CD14-positive monocyte (primary cell): ENCODE data around the gene NPNT. TPM values are rescaled to one million over a fixed set of nuclear protein-coding genes. Genes with fewer than 3 reads are reported as not detected.

Experiments used
- DNase-seq, 3 donors: peaks; one replicate each; pipeline ENCODE4 v3.0.0-alpha.2; 2011 to 2022
- H2AFZ ChIP-seq: 2 replicates; pipeline ENCODE4 v1.6.0; 2012; ENCODE audit warnings: mild to moderate bottlenecking, low read depth, low read length, inconsistent platforms; ENCODE audit not compliant: insufficient read depth, poor library complexity, severe bottlenecking
- H3K27ac ChIP-seq, 2 donors: 1 replicate in 1 of 2; 2 replicates in 1 of 2; pipeline ENCODE4 v1.5.1; 2012 to 2013; ENCODE audit warnings: low read length in 2 of 2, control low read depth in 1 of 2, inconsistent platforms in 1 of 2, low read depth in 1 of 2, mild to moderate bottlenecking in 1 of 2
- H3K27me3 ChIP-seq, 2 donors: one replicate each; pipeline versions ENCODE4 v1.6.0 to v1.6.1; 2011 to 2013; ENCODE audit warnings: low read length in 2 of 2; ENCODE audit not compliant: control insufficient read depth in 2 of 2, insufficient read depth in 2 of 2
- H3K36me3 ChIP-seq, 2 donors: replicated peaks in 1 of 2; 1 replicate in 1 of 2; 2 replicates in 1 of 2; pipeline versions ENCODE4 v1.5.1 to v1.6.1; 2012 to 2013; ENCODE audit warnings: low read length in 2 of 2, control low read depth in 1 of 2, inconsistent platforms in 1 of 2, mild to moderate bottlenecking in 1 of 2; ENCODE audit not compliant: insufficient read depth in 2 of 2, control insufficient read depth in 1 of 2
- H3K4me1 ChIP-seq, 2 donors: 1 replicate in 1 of 2; 2 replicates in 1 of 2; pipeline versions ENCODE4 v1.5.1 to v1.6.1; 2012 to 2013; ENCODE audit warnings: low read length in 2 of 2, control low read depth in 1 of 2, inconsistent platforms in 1 of 2, mild to moderate bottlenecking in 1 of 2, moderate library complexity in 1 of 2; ENCODE audit not compliant: insufficient read depth in 2 of 2, control insufficient read depth in 1 of 2
- H3K4me2 ChIP-seq: replicated peaks from 2 replicates; pipeline ENCODE3; 2012; ENCODE audit warnings: low read length, moderate library complexity, mild to moderate bottlenecking; ENCODE audit not compliant: poor library complexity, severe bottlenecking; ENCODE audit errors: extremely low read depth
- H3K4me3 ChIP-seq, 3 experiments: fragments of 200-600 bp in 1 of 3; sonication (generic) in 1 of 3; replicated peaks in 1 of 3; 1 replicate in 2 of 3; 2 replicates in 1 of 3; pipeline ENCODE4 v1.5.1; 2011 to 2013; ENCODE audit warnings: low read length in 3 of 3, mild to moderate bottlenecking in 3 of 3, control low read depth in 2 of 3, low read depth in 2 of 3, inconsistent platforms in 1 of 3, moderate library complexity in 1 of 3
- H3K79me2 ChIP-seq: 2 replicates; pipeline ENCODE4 v1.6.0; 2012; ENCODE audit warnings: mild to moderate bottlenecking, control low read depth, inconsistent platforms, low read length, moderate library complexity; ENCODE audit not compliant: insufficient read depth
- H3K9ac ChIP-seq: 2 replicates; pipeline ENCODE4 v1.6.0; 2017; ENCODE audit warnings: low read length, mild to moderate bottlenecking; ENCODE audit not compliant: insufficient read depth, poor library complexity, severe bottlenecking
- H3K9me3 ChIP-seq, 2 donors: replicated peaks in 1 of 2; 1 replicate in 1 of 2; 2 replicates in 1 of 2; pipeline versions ENCODE4 v1.5.1 to v1.6.1; 2012 to 2013; ENCODE audit warnings: low read length in 2 of 2, control low read depth in 1 of 2; ENCODE audit not compliant: control insufficient read depth in 1 of 2, insufficient read depth in 1 of 2
- H4K20me1 ChIP-seq: 2 replicates; pipeline ENCODE4 v1.6.0; 2012; ENCODE audit warnings: mild to moderate bottlenecking, low read length, control low read depth, moderate library complexity; ENCODE audit not compliant: insufficient read depth
- H3K27ac Mint-ChIP-seq, 7 donors: one replicate each; pipeline ENCODE4 v1.8.0; 2020; ENCODE audit warnings: mild to moderate bottlenecking in 7 of 7, mixed read lengths in 7 of 7, moderate library complexity in 6 of 7, inconsistent platforms in 2 of 7
- H3K27me3 Mint-ChIP-seq, 3 donors: one replicate each; pipeline ENCODE4 v1.8.0; 2021 to 2022; ENCODE audit warnings: low read depth in 3 of 3, mild to moderate bottlenecking in 3 of 3, mixed read lengths in 3 of 3, moderate library complexity in 3 of 3, inconsistent platforms in 1 of 3
- H3K36me3 Mint-ChIP-seq, 2 donors: one replicate each; pipeline ENCODE4 v1.8.0; 2020; ENCODE audit warnings: mixed read lengths in 2 of 2, inconsistent platforms in 1 of 2, mild to moderate bottlenecking in 1 of 2
- H3K4me1 Mint-ChIP-seq: one replicate; pipeline ENCODE4 v1.8.0; 2020; ENCODE audit warnings: mild to moderate bottlenecking, mixed read lengths
- H3K4me3 Mint-ChIP-seq, 2 donors: one replicate each; pipeline ENCODE4 v1.8.0; 2020; ENCODE audit warnings: mild to moderate bottlenecking in 2 of 2, mixed read lengths in 2 of 2, moderate library complexity in 1 of 2
- H3K9me3 Mint-ChIP-seq, 7 donors: one replicate each; pipeline ENCODE4 v1.8.0; 2020 to 2022; ENCODE audit warnings: mixed read lengths in 7 of 7, mild to moderate bottlenecking in 6 of 7, moderate library complexity in 6 of 7, inconsistent platforms in 2 of 7
- intact Hi-C, 2 donors: fragments of 100-400 bp; cut with micrococcal nuclease; formaldehyde crosslinking; loops; one replicate each; pipeline versions ENCODE4 v1.15.0 to v1.15.1; 2023
- polyA plus RNA-seq, 3 donors: library from polyadenylated mRNA; depleted of rRNA in 1 of 3; unstranded in 2 of 3; stranded (reverse) in 1 of 3; fragments of 300-500 nt in 2 of 3; fragments of >200 nt in 1 of 3; fragmentation: Illumina TruSeq in 2 of 3; gene quantifications; 1 replicate in 2 of 3; 2 replicates in 1 of 3; pipeline ENCODE4 v1.2.3, GENCODE V29; 2012 to 2021
- TF ChIP-seq, protein P1 (sequence below): fragments of 200-600 bp; IDR thresholded peaks from one replicate; pipeline ENCODE4 v1.8.0; 2022; ENCODE audit warnings: antibody characterized with exemption, mild to moderate bottlenecking

NPNT gene
- polyA plus RNA-seq, 3 donors, result not detected

DNA sequence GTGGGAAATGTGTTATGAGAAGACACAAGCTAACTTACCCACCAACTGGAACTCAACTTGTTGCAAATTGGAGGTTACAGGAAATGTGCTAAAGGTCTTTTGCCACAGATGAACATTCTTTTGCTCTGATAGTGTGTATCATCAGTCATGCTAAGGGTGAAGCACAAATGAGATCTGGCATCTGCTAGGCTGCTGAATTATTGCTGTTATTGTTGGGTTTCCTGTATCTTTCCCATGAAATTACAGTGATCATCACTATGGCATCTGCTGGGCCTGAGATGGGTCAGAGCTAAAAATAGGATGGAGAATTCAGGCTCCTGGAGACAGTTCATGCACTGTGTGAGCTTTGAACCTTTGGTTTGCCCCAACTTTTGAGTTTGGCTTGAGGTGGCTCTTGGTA, 124.5 kb downstream of the NPNT start:
- Histone ChIP-seq H3K27ac (no peak overlapping the region), H2AFZ (no peak overlapping the region), H3K36me3 (no peaks in the 10 kb centered on the region), H3K79me2 (no peaks in the 10 kb centered on the region), H3K27me3 (no peaks in the 10 kb centered on the region), H3K4me2 (no peak overlapping the region), H3K4me3 (no peak overlapping the region), H3K9me3 (no peaks in the 10 kb centered on the region), H3K4me1 (no peaks in the 10 kb centered on the region), H3K9ac (no peak overlapping the region), H4K20me1 (no peaks in the 10 kb centered on the region)
- no peak for DNase-seq
- Mint-ChIP-seq H3K36me3 (no peaks in the 10 kb centered on the region), H3K4me3 (no peak overlapping the region), H3K27me3 (peaks cover 0 to 1% (median 0%) of the 10 kb centered on the region in 3 donors), H3K27ac (no peak overlapping the region), H3K9me3 (peaks cover 0 to 6% (median 2%) of the 10 kb centered on the region in 7 donors), H3K4me1 (no peaks in the 10 kb centered on the region)
- TF ChIP-seq, protein P1, sequence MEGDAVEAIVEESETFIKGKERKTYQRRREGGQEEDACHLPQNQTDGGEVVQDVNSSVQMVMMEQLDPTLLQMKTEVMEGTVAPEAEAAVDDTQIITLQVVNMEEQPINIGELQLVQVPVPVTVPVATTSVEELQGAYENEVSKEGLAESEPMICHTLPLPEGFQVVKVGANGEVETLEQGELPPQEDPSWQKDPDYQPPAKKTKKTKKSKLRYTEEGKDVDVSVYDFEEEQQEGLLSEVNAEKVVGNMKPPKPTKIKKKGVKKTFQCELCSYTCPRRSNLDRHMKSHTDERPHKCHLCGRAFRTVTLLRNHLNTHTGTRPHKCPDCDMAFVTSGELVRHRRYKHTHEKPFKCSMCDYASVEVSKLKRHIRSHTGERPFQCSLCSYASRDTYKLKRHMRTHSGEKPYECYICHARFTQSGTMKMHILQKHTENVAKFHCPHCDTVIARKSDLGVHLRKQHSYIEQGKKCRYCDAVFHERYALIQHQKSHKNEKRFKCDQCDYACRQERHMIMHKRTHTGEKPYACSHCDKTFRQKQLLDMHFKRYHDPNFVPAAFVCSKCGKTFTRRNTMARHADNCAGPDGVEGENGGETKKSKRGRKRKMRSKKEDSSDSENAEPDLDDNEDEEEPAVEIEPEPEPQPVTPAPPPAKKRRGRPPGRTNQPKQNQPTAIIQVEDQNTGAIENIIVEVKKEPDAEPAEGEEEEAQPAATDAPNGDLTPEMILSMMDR, result no peak
- intact Hi-C loops, result no loop called here

Other genes starting within 250 kb of the NPNT start
- gene INTS12, start 186.8 kb upstream of the NPNT start, polyA plus RNA-seq, result 10 to 100 TPM; 12.0 to 22.9 (median 18.1) TPM
- gene GSTCD, start 186.7 kb upstream of the NPNT start, polyA plus RNA-seq, result 1 to 10 TPM in 2 of 3 donors, under 1 TPM in 1; 0.93 to 1.5 (median 1.2) TPM